Gastroesophageal sphincter (tissue), 3 donors: ENCODE data around the gene LRRC45.

ENCODE experiments used
- EP300 ChIP-seq: sonication (generic); formaldehyde crosslinking; IDR thresholded peaks from one replicate; pipeline ENCODE4 v1.6.1; 2017; ENCODE audit warnings: antibody characterized with exemption, mild to moderate bottlenecking
- POLR2A ChIP-seq, 2 donors: fragments of 450-650 bp; IDR thresholded peaks; one replicate each; pipeline ENCODE4 v1.6.1; 2017; ENCODE audit warnings: antibody characterized with exemption in 2 of 2, mild to moderate bottlenecking in 2 of 2, moderate library complexity in 1 of 2
- TF ChIP-seq, protein P1 (sequence below), 4 experiments: fragments of 200-600 bp in 2 of 4; fragments of 450-650 bp in 2 of 4; sonication (generic) in 1 of 4; IDR thresholded peaks; one replicate each; pipeline ENCODE4 v1.5.1; 2017 to 2019; ENCODE audit warnings: antibody characterized with exemption in 4 of 4, mild to moderate bottlenecking in 2 of 4, moderate library complexity in 2 of 4

DNA sequence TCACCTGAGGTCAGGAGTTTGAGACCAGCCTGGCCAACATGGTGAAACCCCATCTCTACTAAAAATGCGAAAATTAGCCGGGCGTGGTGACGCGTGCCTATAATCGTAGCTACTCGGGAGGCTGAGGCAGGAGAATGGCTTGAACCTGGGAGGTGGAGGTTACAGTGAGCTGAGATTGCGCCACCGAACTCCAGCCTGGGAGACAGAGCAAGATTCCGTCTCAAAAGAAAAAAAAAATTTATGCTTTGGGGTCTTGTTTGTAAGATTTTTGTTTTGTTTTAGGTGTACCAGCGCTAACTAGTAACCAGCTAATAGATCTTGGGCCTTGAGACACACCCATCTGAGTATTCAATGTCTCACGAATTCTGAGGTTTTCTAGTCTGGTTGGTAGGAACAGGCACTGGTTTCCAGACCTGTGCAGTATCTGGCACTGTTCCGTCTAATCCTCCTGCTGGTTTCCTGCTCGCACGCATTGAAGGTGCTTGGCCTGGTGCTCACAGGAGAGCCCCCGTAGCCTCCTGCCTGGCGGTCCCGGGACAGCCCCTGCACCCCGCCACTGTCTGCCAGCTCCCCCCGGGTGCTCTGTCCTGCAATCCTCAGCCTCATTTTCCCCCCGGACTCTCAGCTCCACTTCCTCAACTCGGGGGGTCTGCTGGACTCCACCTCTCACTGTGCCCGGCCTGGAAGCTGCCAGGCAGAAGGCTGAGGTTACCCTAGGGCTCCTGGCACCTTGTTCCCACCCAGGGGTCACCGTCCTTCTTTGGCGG is 53.1 kb downstream of the LRRC45 start:
- TF ChIP-seq, protein P1, sequence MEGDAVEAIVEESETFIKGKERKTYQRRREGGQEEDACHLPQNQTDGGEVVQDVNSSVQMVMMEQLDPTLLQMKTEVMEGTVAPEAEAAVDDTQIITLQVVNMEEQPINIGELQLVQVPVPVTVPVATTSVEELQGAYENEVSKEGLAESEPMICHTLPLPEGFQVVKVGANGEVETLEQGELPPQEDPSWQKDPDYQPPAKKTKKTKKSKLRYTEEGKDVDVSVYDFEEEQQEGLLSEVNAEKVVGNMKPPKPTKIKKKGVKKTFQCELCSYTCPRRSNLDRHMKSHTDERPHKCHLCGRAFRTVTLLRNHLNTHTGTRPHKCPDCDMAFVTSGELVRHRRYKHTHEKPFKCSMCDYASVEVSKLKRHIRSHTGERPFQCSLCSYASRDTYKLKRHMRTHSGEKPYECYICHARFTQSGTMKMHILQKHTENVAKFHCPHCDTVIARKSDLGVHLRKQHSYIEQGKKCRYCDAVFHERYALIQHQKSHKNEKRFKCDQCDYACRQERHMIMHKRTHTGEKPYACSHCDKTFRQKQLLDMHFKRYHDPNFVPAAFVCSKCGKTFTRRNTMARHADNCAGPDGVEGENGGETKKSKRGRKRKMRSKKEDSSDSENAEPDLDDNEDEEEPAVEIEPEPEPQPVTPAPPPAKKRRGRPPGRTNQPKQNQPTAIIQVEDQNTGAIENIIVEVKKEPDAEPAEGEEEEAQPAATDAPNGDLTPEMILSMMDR (IDR thresholded peaks at IDR 0.05): no peak
- TF ChIP-seq POLR2A (IDR thresholded peaks at IDR 0.05): no peak
- no peak for TF ChIP-seq EP300
